HUES48 (cell line): ENCODE measurements around the gene RELT.

Experiments
- H3K27ac ChIP-seq: one replicate; pipeline ENCODE4 v1.7.0; 2013; ENCODE audit warnings: low read depth, low read length, inconsistent platforms
- H3K27me3 ChIP-seq: 2 replicates; pipeline ENCODE4 v1.6.1; 2013; ENCODE audit warnings: mild to moderate bottlenecking, low read length; ENCODE audit not compliant: control insufficient read depth, insufficient read depth
- H3K36me3 ChIP-seq: 2 replicates; pipeline ENCODE4 v1.6.1; 2013; ENCODE audit warnings: low read length; ENCODE audit not compliant: control insufficient read depth, insufficient read depth
- H3K4me1 ChIP-seq: 2 replicates; pipeline ENCODE4 v1.6.1; 2013; ENCODE audit warnings: mild to moderate bottlenecking, low read length; ENCODE audit not compliant: control insufficient read depth, insufficient read depth
- H3K4me3 ChIP-seq: 2 replicates; pipeline ENCODE4 v1.5.1; 2013; ENCODE audit warnings: mild to moderate bottlenecking, low read depth, low read length
- H3K9ac ChIP-seq: 2 replicates; pipeline ENCODE4 v1.6.1; 2013; ENCODE audit warnings: mild to moderate bottlenecking, low read depth, low read length, moderate library complexity
- H3K9me3 ChIP-seq: 2 replicates; pipeline ENCODE4 v1.6.1; 2013; ENCODE audit warnings: low read length; ENCODE audit not compliant: control insufficient read depth, insufficient read depth

The RELT gene

GRCh38 chr11:73394416-73395296 lies 18.5 kb downstream of the RELT start:
- Histone ChIP-seq H3K9ac (no peak overlapping the region), H3K4me3 (no peak overlapping the region), H3K4me1 (no peaks in the 10 kb centered on the region), H3K36me3 (no peaks in the 10 kb centered on the region), H3K9me3 (no peaks in the 10 kb centered on the region), H3K27me3 (no peaks in the 10 kb centered on the region), H3K27ac (no peak overlapping the region)

- H3K4me1 ChIP-seq: no peaks in the 10 kb centered on the region
- H3K9ac ChIP-seq: no peak overlapping the region
- H3K9me3 ChIP-seq: no peaks in the 10 kb centered on the region
- H3K4me3 ChIP-seq: no peak overlapping the region
- no peak overlapping the region for H3K27ac ChIP-seq
- no peaks in the 10 kb centered on the region for H3K27me3 ChIP-seq
- no peaks in the 10 kb centered on the region for H3K36me3 ChIP-seq
Observed at GRCh38 chr11:73395297-73396208, 19.4 kb downstream of the RELT start.

GRCh38 chr11:73396251-73396930 lies 20.2 kb downstream of the RELT start:
- no peak overlapping the region for H3K4me3 ChIP-seq
- no peak overlapping the region for H3K27ac ChIP-seq
- no peaks in the 10 kb centered on the region for H3K9me3 ChIP-seq
- no peaks in the 10 kb centered on the region for H3K4me1 ChIP-seq
- no peaks in the 10 kb centered on the region for H3K27me3 ChIP-seq
- no peak overlapping the region for H3K9ac ChIP-seq
- H3K36me3 ChIP-seq: no peaks in the 10 kb centered on the region

GRCh38 chr11:73396985-73397384 lies 20.8 kb downstream of the RELT start:
- Histone ChIP-seq H3K27ac (no peak overlapping the region), H3K27me3 (no peaks in the 10 kb centered on the region), H3K4me3 (no peak overlapping the region), H3K9ac (no peak overlapping the region), H3K36me3 (no peaks in the 10 kb centered on the region), H3K4me1 (no peaks in the 10 kb centered on the region), H3K9me3 (no peaks in the 10 kb centered on the region)

DNA sequence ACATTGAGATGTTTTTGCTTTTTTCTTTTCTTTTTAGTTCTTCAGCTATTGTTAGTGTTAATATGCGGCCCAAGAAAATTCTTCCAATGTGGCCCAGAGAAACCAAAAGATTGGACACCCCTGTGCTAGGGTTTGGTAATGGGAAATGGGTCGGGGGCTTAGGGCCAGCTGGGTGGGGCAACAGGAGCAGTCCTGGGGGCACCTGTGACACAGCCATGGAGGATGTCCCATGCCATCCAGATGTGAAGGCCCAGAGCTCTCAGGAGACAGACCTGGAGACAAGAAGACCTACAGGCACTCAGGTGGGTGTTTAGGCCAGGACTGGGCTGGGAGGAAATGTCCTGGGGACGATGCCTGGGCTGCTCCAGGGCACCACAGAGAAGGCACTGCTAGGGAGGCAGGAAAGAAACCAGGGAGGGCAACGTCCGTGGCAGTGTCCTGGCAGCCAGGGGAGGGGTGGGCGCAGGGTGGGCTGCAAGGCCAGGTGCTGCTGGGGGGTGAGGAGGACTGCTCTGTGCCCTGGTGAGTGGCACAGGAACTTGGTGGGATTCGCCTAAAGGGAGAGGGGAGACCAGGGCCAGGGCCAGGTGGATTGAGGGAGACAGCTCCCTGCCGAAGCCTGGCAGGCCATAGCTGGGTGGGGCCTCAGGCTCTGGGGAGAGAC lies 21.4 kb downstream of the RELT start:
- Histone ChIP-seq H3K9ac (no peak overlapping the region), H3K36me3 (no peaks in the 10 kb centered on the region), H3K9me3 (no peaks in the 10 kb centered on the region), H3K27ac (no peak overlapping the region), H3K4me3 (no peak overlapping the region), H3K27me3 (no peaks in the 10 kb centered on the region), H3K4me1 (0 out of 2 replicates have a peak, but pooled peaks cover 5% of the 10 kb centered on the region)

- Histone ChIP-seq H3K27ac (no peak overlapping the region), H3K4me1 (0 out of 2 replicates have a peak, but pooled peaks cover 9% of the 10 kb centered on the region), H3K4me3 (no peak overlapping the region), H3K27me3 (no peaks in the 10 kb centered on the region), H3K36me3 (no peaks in the 10 kb centered on the region), H3K9me3 (no peaks in the 10 kb centered on the region), H3K9ac (no peak overlapping the region)
Observed at GRCh38 chr11:73398132-73398526, 21.9 kb downstream of the RELT start.

- Histone ChIP-seq H3K36me3 (no peaks in the 10 kb centered on the region), H3K4me1 (0 out of 2 replicates have a peak, but pooled peaks cover 9% of the 10 kb centered on the region), H3K27me3 (no peaks in the 10 kb centered on the region), H3K9me3 (no peaks in the 10 kb centered on the region), H3K27ac (no peak overlapping the region), H3K9ac (no peak overlapping the region), H3K4me3 (no peak overlapping the region)
Observed at GRCh38 chr11:73398721-73399120, 22.5 kb downstream of the RELT start.

GRCh38 chr11:73399159-73399590 lies 23.0 kb downstream of the RELT start:
- H3K4me1 ChIP-seq: 0 out of 2 replicates have a peak, but pooled peaks cover 9% of the 10 kb centered on the region
- H3K9me3 ChIP-seq: no peaks in the 10 kb centered on the region
- no peaks in the 10 kb centered on the region for H3K36me3 ChIP-seq
- H3K27me3 ChIP-seq: no peaks in the 10 kb centered on the region
- H3K27ac ChIP-seq: no peak overlapping the region
- no peak overlapping the region for H3K4me3 ChIP-seq
- H3K9ac ChIP-seq: no peak overlapping the region

DNA sequence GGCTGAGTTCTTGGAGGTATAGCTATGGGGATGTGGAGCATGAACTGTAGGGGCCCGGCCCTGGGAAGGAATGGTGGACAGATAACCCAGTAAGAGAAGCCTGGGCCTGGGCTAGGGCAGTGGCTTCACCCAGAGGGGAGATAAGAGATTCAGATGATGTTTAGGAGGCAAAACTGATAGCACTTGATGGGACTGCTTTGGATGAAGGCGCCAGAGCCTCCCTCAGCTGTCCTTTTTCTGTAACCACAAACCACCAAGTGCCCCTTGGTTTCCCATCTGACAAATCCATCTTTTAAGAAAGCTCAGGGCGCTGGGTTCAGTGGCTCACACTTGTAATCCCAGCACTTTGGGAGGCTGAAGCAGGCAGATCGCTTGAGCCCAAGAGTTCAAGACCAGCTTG lies 23.4 kb downstream of the RELT start:
- Histone ChIP-seq H3K27ac (no peak overlapping the region), H3K4me3 (no peak overlapping the region), H3K9ac (no peak overlapping the region)

DNA sequence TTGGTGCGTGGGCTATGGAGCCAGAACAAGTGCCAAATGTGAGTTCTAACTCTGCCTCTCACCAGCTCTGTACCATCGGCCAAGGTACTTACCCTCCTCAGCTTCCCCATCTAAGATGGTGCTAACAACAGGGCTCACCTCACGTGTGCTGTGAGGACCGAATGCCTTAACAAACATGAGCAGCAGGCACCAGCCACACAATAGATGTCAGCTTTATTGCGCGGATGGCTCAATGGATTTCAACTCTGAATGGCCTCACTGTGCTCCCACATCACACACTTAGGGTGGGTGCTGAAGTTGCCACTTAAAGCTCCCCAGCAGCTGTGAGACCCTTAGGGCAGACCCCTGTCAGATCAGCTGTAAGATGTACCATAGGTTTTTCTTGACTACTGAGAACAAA lies 24.1 kb downstream of the RELT start:
- Histone ChIP-seq H3K27ac (no peak overlapping the region), H3K27me3 (no peaks in the 10 kb centered on the region), H3K4me3 (no peak overlapping the region), H3K36me3 (no peaks in the 10 kb centered on the region), H3K4me1 (0 out of 2 replicates have a peak, but pooled peaks cover 9% of the 10 kb centered on the region), H3K9me3 (no peaks in the 10 kb centered on the region), H3K9ac (no peak overlapping the region)

More for the DNA sequence above, 23.4 kb downstream of the RELT start:
- Histone ChIP-seq H3K27me3 (no peaks in the 10 kb centered on the region), H3K9me3 (no peaks in the 10 kb centered on the region), H3K36me3 (no peaks in the 10 kb centered on the region), H3K4me1 (0 out of 2 replicates have a peak, but pooled peaks cover 9% of the 10 kb centered on the region)
